K562 (cell line): Measurements from ENCODE around the gene CPSF4. TPM values are rescaled to one million over a fixed set of nuclear protein-coding genes. Genes with fewer than 3 reads are reported as not detected.

Source experiments
- ARID2 ChIP-seq: fragments of 450-650 bp; IDR thresholded peaks from 2 replicates; pipeline ENCODE4 v1.6.1; 2017; ENCODE audit warnings: antibody characterized with exemption, mild to moderate bottlenecking
- BCOR ChIP-seq: fragments of 450-650 bp; IDR thresholded peaks from 2 replicates; pipeline ENCODE4 v1.6.1; 2016
- C11orf30 ChIP-seq: fragments of 450-650 bp; IDR thresholded peaks from 2 replicates; pipeline ENCODE4 v1.6.1; 2016; ENCODE audit warnings: low read depth, mild to moderate bottlenecking
- CTCFL ChIP-seq: IDR thresholded peaks from 2 replicates; pipeline ENCODE4 v1.6.1; 2011; ENCODE audit warnings: borderline replicate concordance, low read depth, mild to moderate bottlenecking, moderate library complexity, low read length; ENCODE audit not compliant: insufficient read depth, poor library complexity, severe bottlenecking
- E2F1 ChIP-seq: sonication (generic); formaldehyde crosslinking; IDR thresholded peaks from 2 replicates; pipeline ENCODE4 v1.8.1; 2023; ENCODE audit warnings: mild to moderate bottlenecking, missing genetic modification reagents, moderate library complexity
- FIP1L1 ChIP-seq: fragments of 200-400 bp; formaldehyde crosslinking; IDR thresholded peaks from 2 replicates; pipeline ENCODE4 v1.6.1; 2018; ENCODE audit warnings: mild to moderate bottlenecking, low read depth, low read length; ENCODE audit not compliant: poor library complexity, severe bottlenecking
- HIVEP1 ChIP-seq: fragments of 250-450 bp; sonication (Bioruptor Pico); IDR thresholded peaks from 2 replicates; pipeline ENCODE4 v1.4.0; 2020; ENCODE audit warnings: mild to moderate bottlenecking
- KAT7 ChIP-seq: sonication (generic); formaldehyde crosslinking; IDR thresholded peaks from 2 replicates; pipeline ENCODE4 v1.8.0; 2022; ENCODE audit warnings: missing genetic modification reagents, mild to moderate bottlenecking, borderline replicate concordance
- LARP7 ChIP-seq: fragments of 450-650 bp; IDR thresholded peaks from 2 replicates; pipeline ENCODE4 v1.6.1; 2016
- MED1 ChIP-seq: sonication (generic); formaldehyde crosslinking; IDR thresholded peaks from 2 replicates; pipeline ENCODE4 v1.8.1; 2023; ENCODE audit warnings: missing genetic modification reagents, borderline replicate concordance
- NFRKB ChIP-seq: fragments of 450-650 bp; IDR thresholded peaks from 2 replicates; pipeline ENCODE4 v1.6.1; 2016; ENCODE audit warnings: low read depth
- PHF20 ChIP-seq: fragments of 450-650 bp; IDR thresholded peaks from 2 replicates; pipeline ENCODE4 v1.6.1; 2018; ENCODE audit not compliant: partially characterized antibody
- POLR2B ChIP-seq: fragments of 450-650 bp; IDR thresholded peaks from 2 replicates; pipeline ENCODE4 v1.6.1; 2018; ENCODE audit warnings: low read depth; ENCODE audit not compliant: partially characterized antibody
- RBM34 ChIP-seq: fragments of 200-400 bp; formaldehyde crosslinking; IDR thresholded peaks from 2 replicates; pipeline ENCODE4 v1.6.1; 2018; ENCODE audit warnings: low read length, borderline replicate concordance; ENCODE audit not compliant: insufficient read depth
- SNIP1 ChIP-seq: fragments of 450-650 bp; IDR thresholded peaks from 2 replicates; pipeline ENCODE4 v1.7.1; 2017; ENCODE audit warnings: low read depth, mild to moderate bottlenecking
- SPI1 ChIP-seq: IDR thresholded peaks from 2 replicates; pipeline ENCODE4 v1.6.1; 2011; ENCODE audit warnings: low read depth, low read length, control low read depth, borderline replicate concordance
- SUPT5H ChIP-seq: fragments of 450-650 bp; IDR thresholded peaks from 2 replicates; pipeline ENCODE4 v1.6.1; 2016
- YY1 ChIP-seq, 3 experiments: IDR thresholded peaks; 2 replicates each; pipeline ENCODE4 v1.6.1; 2011; ENCODE audit warnings: low read length in 2 of 3, mild to moderate bottlenecking in 2 of 3, moderate library complexity in 2 of 3, borderline replicate concordance in 1 of 3, control low read depth in 1 of 3, low read depth in 1 of 3; ENCODE audit not compliant: insufficient read depth in 3 of 3, insufficient replicate concordance in 2 of 3, control insufficient read depth in 1 of 3, insufficient read length in 1 of 3; ENCODE audit errors: extremely low read depth in 1 of 3
- ZNF436 ChIP-seq: fragments of 250-450, 450-650 bp; sonication (Bioruptor Pico); formaldehyde crosslinking; IDR thresholded peaks from 2 replicates; pipeline ENCODE4 v1.7.0; 2020; ENCODE audit warnings: mild to moderate bottlenecking
- ZNF586 ChIP-seq: fragments of 450-650 bp; formaldehyde crosslinking; conservative IDR thresholded peaks from 2 replicates; pipeline ENCODE4 v1.4.0; 2020; ENCODE audit warnings: mild to moderate bottlenecking, moderate library complexity
- polyA plus RNA-seq, 8 experiments: library from polyadenylated mRNA; depleted of rRNA in 4 of 8; stranded (reverse) in 5 of 8; unstranded in 3 of 8; fragments of >200 nt; fragmentation: Nextera tagmentation in 2 of 8; fragmentation: Illumina TruSeq in 1 of 8; extraction: Ambion mirVana in 2 of 8; extraction: Trizol in 1 of 8; gene quantifications; 2 replicates each; pipeline versions ENCODE4 v1.2.1 to v1.2.3, GENCODE V29; 2011 to 2014; ENCODE audit warnings: inconsistent platforms in 1 of 8, missing spikeins in 1 of 8
- total RNA-seq, 7 experiments: library from RNA; depleted of rRNA in 6 of 7; stranded (reverse); fragments of >200 nt in 6 of 7; fragmentation: Illumina TruSeq in 2 of 7; extraction: Trizol in 2 of 7; gene quantifications; 2 replicates each; pipeline versions ENCODE4 v1.2.1 to v1.2.3, GENCODE V29; 2011 to 2021; ENCODE audit warnings: low replicate concordance in 1 of 7
- TF ChIP-seq, protein P1 (sequence below): fragments of 250-450 bp; sonication (Bioruptor Pico); IDR thresholded peaks from 2 replicates; pipeline ENCODE4 v1.5.0; 2021; ENCODE audit warnings: mild to moderate bottlenecking, borderline replicate concordance

The CPSF4 gene
- total and polyA plus RNA-seq, 9 of the 15 experiments (the other 6 are each of a cell fraction or from before 2014, with no cell fraction given): 16.9 to 118 (median 71.7) TPM

DNA sequence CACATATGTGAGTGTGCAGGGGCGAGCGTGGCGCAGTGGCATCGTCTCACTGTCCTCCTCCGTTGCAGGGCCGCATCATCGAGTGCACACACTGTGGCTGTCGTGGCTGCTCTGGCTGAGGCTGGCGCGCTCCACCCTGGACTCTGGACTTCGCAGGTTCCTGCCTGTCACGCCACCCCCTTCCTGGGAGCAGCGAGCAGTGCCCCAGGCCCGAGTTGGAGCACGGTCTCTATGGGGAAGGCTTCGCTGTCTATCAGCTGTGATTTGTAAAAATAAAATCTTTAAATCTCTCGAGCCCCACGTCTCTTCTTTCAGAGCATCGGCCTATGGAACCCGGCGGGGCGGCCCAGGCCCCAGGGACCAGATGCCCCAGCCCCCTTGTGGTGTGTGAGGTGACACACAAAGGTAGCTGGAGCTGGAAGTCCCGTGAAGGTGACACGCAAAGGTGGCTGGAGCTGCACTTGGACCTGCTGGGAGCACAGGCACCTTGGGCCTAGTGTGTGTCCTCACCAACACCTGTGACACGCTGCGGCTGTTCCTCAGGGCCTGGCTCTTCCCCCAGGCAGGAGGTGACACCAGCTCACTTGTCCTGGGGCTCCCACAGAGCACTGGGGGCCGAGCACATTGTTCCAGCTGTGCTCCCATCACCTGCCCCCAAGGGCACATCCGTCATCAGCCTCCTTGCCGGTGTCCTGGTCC, 19.3 kb upstream of the CPSF4 start (continued):
- TF ChIP-seq E2F1 (no peak), ZNF586 (no peak), C11orf30 (no peak), POLR2B (peak; percentile 40), BCOR (no peak), FIP1L1 (peak; percentile 21), YY1 (IDR thresholded peaks at IDR 0.05; ENCODE audit: borderline replicate concordance in 1 of 3, control insufficient read depth in 1 of 3, extremely low read depth in 1 of 3, insufficient read depth in 3 of 3, insufficient read length in 1 of 3, insufficient replicate concordance in 2 of 3, low read depth in 1 of 3, low read length in 2 of 3) (no peak), HIVEP1 (CRISPR knock-in tag) (no peak), MED1 (CRISPR knock-in tag) (no peak), RBM34 (no peak), ARID2 (no peak), KAT7 (CRISPR knock-in tag) (no peak), SNIP1 (no peak), LARP7 (no peak), PHF20 (no peak), NFRKB (no peak), SPI1 (no peak), CTCFL (no peak), ZNF436 (no peak), SUPT5H (0 out of 2 replicates have a peak, but pooled peaks have one; percentile 30)
- TF ChIP-seq, protein P1, sequence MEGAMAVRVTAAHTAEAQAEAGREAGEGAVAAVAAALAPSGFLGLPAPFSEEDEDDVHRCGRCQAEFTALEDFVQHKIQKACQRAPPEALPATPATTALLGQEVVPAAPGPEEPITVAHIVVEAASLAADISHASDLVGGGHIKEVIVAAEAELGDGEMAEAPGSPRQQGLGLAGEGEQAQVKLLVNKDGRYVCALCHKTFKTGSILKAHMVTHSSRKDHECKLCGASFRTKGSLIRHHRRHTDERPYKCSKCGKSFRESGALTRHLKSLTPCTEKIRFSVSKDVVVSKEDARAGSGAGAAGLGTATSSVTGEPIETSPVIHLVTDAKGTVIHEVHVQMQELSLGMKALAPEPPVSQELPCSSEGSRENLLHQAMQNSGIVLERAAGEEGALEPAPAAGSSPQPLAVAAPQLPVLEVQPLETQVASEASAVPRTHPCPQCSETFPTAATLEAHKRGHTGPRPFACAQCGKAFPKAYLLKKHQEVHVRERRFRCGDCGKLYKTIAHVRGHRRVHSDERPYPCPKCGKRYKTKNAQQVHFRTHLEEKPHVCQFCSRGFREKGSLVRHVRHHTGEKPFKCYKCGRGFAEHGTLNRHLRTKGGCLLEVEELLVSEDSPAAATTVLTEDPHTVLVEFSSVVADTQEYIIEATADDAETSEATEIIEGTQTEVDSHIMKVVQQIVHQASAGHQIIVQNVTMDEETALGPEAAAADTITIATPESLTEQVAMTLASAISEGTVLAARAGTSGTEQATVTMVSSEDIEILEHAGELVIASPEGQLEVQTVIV (CRISPR knock-in tag): no peak
